Measurements from ENCODE around the gene PSMD7.

Gene PSMD7

DNA sequence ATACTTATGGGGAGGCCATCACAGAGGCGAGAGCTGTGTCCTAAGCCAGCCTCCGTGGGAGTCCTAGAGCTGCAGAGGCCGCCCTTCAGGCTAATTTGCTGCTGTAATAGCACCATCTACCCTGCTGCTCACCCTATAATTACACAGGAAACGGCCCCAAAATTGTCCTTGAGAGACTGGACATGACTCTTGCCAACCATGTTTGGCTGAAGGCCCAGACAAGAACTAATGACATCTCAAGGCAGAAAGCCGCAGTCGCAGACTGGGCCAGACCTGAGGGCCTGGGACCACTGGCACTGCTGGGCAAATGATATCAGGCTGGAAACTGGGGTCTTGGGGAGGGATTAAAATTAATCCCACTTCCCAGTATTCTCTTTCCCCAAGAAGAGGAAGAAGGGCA, 24.1 kb downstream of the PSMD7 start:
- TF ChIP-seq SIN3A (IDR thresholded peaks at IDR 0.05; ENCODE audit: borderline replicate concordance, insufficient read depth, low read length) (no peak), TAF1 (IDR thresholded peaks at IDR 0.05; ENCODE audit: borderline replicate concordance, insufficient read depth, low read length) (no peak), FOXP2 (optimal IDR thresholded peaks at IDR 0.05; ENCODE audit: borderline replicate concordance, extremely low read depth, extremely low read length, insufficient read depth) (no peak)
- TF ChIP-seq, protein P1, sequence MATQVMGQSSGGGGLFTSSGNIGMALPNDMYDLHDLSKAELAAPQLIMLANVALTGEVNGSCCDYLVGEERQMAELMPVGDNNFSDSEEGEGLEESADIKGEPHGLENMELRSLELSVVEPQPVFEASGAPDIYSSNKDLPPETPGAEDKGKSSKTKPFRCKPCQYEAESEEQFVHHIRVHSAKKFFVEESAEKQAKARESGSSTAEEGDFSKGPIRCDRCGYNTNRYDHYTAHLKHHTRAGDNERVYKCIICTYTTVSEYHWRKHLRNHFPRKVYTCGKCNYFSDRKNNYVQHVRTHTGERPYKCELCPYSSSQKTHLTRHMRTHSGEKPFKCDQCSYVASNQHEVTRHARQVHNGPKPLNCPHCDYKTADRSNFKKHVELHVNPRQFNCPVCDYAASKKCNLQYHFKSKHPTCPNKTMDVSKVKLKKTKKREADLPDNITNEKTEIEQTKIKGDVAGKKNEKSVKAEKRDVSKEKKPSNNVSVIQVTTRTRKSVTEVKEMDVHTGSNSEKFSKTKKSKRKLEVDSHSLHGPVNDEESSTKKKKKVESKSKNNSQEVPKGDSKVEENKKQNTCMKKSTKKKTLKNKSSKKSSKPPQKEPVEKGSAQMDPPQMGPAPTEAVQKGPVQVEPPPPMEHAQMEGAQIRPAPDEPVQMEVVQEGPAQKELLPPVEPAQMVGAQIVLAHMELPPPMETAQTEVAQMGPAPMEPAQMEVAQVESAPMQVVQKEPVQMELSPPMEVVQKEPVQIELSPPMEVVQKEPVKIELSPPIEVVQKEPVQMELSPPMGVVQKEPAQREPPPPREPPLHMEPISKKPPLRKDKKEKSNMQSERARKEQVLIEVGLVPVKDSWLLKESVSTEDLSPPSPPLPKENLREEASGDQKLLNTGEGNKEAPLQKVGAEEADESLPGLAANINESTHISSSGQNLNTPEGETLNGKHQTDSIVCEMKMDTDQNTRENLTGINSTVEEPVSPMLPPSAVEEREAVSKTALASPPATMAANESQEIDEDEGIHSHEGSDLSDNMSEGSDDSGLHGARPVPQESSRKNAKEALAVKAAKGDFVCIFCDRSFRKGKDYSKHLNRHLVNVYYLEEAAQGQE (IDR thresholded peaks at IDR 0.05; ENCODE audit: insufficient read depth in 1 of 2, low read depth in 2 of 2, low read length in 2 of 2): no peak

DNA sequence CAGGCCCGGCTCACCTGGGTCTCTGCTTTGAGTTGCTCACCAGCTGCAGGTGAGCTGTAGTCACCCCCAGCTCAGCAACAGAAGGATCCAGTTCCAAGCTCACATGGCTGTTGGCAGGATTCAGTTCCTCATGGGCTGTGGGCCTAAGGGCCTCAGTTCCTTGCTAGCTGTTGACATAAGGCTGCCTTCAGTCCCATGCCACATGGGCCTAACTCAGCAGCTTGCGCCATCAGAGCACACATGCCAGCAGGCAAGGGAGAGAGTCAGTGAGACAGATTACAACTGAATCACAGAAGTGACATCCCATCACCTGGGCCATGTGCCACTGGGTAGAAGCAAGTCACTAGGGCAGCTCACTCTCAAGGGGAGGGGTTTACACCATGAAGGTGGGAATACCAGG, 24.7 kb downstream of the PSMD7 start:
- no peak for TF ChIP-seq TAF1 (IDR thresholded peaks at IDR 0.05; ENCODE audit: borderline replicate concordance, insufficient read depth, low read length)
- TF ChIP-seq, protein P1 (IDR thresholded peaks at IDR 0.05; ENCODE audit: insufficient read depth in 1 of 2, low read depth in 2 of 2, low read length in 2 of 2): no peak
- no peak for TF ChIP-seq FOXP2 (optimal IDR thresholded peaks at IDR 0.05; ENCODE audit: borderline replicate concordance, extremely low read depth, extremely low read length, insufficient read depth)
- TF ChIP-seq SIN3A (IDR thresholded peaks at IDR 0.05; ENCODE audit: borderline replicate concordance, insufficient read depth, low read length): no peak
- TF ChIP-seq POLR2AphosphoS5 (IDR thresholded peaks at IDR 0.05; ENCODE audit: low read depth, low read length): no peak

DNA sequence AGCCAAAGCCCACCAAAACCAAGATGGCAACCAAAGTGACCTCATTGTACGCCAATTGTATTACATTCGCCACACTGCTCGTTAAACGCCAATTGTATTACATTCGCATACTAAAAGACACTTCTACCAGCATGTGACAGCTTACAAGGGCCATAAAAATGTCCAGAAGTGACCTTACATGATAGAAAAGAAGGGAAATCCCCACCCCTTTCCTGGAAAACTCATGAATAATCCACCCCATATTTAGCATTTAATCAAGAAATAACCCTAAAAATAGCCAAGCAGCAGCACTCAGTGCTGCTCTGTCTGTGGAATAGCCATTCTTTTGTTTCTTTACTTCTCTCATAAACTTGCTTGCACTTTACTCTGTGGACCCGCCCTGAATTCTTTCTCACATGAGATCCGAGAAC, 25.7 kb downstream of the PSMD7 start:
- TF ChIP-seq TAF1 (IDR thresholded peaks at IDR 0.05; ENCODE audit: borderline replicate concordance, insufficient read depth, low read length) (no peak), SIN3A (IDR thresholded peaks at IDR 0.05; ENCODE audit: borderline replicate concordance, insufficient read depth, low read length) (no peak)
- TF ChIP-seq, protein P1 (IDR thresholded peaks at IDR 0.05; ENCODE audit: insufficient read depth in 1 of 2, low read depth in 2 of 2, low read length in 2 of 2): no peak

DNA sequence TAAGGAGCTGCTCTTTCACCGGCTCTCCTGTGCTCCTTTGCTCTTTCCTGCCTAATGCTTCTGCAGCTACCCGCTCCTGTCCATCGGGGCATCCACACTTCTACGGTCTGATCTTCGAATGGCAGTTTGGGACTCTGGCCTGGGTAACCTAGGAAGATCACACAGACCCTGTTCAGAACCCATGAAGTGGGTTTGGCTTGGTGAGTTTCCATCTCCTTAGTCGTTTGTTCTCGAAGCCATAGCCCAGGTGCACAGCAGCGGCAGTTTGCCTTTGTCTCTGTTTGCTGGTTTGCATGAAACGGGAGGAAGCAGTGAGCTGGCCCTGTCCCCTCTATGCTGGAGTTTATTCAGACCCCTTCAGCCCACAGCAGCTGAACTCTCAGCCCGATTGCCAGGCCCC, 29.0 kb downstream of the PSMD7 start:
- TF ChIP-seq TAF1 (IDR thresholded peaks at IDR 0.05; ENCODE audit: borderline replicate concordance, insufficient read depth, low read length) (no peak), FOXP2 (optimal IDR thresholded peaks at IDR 0.05; ENCODE audit: borderline replicate concordance, extremely low read depth, extremely low read length, insufficient read depth) (no peak), POLR2AphosphoS5 (IDR thresholded peaks at IDR 0.05; ENCODE audit: low read depth, low read length) (no peak), SIN3A (IDR thresholded peaks at IDR 0.05; ENCODE audit: borderline replicate concordance, insufficient read depth, low read length) (no peak)
- TF ChIP-seq, protein P1 (IDR thresholded peaks at IDR 0.05; ENCODE audit: insufficient read depth in 1 of 2, low read depth in 2 of 2, low read length in 2 of 2): no peak
